GM21515 (cell line): ENCODE results near the gene DCTN1.

Experiments
- ATAC-seq: cut with Tn5 transposase; IDR thresholded peaks from one replicate; pipeline ENCODE4 v1.9.1; 2021; ENCODE audit not compliant: unreplicated experiment

Gene DCTN1

GRCh38 chr2:74327627-74328026, 52.5 kb downstream of the DCTN1 start:
- ATAC-seq: no peak

GRCh38 chr2:74327199-74327598, 52.9 kb downstream of the DCTN1 start:
- ATAC-seq: no peak

- ATAC-seq: no peak
Observed at GRCh38 chr2:74325815-74326214, 54.3 kb downstream of the DCTN1 start.

GRCh38 chr2:74321737-74322136, 58.4 kb downstream of the DCTN1 start:
- ATAC-seq: no peak

GRCh38 chr2:74317701-74318100, 62.4 kb downstream of the DCTN1 start:
- ATAC-seq: no peak

GRCh38 chr2:74316627-74317295, 63.4 kb downstream of the DCTN1 start:
- no peak for ATAC-seq

GRCh38 chr2:74314107-74314506, 66.0 kb downstream of the DCTN1 start:
- no peak for ATAC-seq

- ATAC-seq: no peak
Observed at GRCh38 chr2:74313497-74313896, 66.6 kb downstream of the DCTN1 start.

- ATAC-seq: no peak
Observed at GRCh38 chr2:74312913-74313312, 67.2 kb downstream of the DCTN1 start.
